ENCODE measurements around the gene AIPL1.

AIPL1 gene

GRCh38 chr17:6421700-6422604 lies 13.0 kb downstream of the AIPL1 start:
- DNase-seq (ENCODE audit: low read depth in 2 of 2): peak; percentile 26 to 42

GRCh38 chr17:6420173-6420641 lies 14.7 kb downstream of the AIPL1 start:
- no peak for DNase-seq (ENCODE audit: low read depth in 2 of 2)

- no peak for DNase-seq (ENCODE audit: low read depth in 2 of 2)
Measured at GRCh38 chr17:6415616-6416015, 19.3 kb downstream of the AIPL1 start.

- no peak for DNase-seq (ENCODE audit: low read depth in 2 of 2)
Measured at GRCh38 chr17:6413065-6413464, 21.9 kb downstream of the AIPL1 start.

- DNase-seq (ENCODE audit: low read depth in 2 of 2): no peak
Measured at GRCh38 chr17:6408735-6409134, 26.2 kb downstream of the AIPL1 start.

- no peak for DNase-seq (ENCODE audit: low read depth in 2 of 2)
Measured at GRCh38 chr17:6408276-6408675, 26.6 kb downstream of the AIPL1 start.

GRCh38 chr17:6402258-6402657 lies 32.7 kb downstream of the AIPL1 start:
- no peak for DNase-seq (ENCODE audit: low read depth in 2 of 2)

DNA sequence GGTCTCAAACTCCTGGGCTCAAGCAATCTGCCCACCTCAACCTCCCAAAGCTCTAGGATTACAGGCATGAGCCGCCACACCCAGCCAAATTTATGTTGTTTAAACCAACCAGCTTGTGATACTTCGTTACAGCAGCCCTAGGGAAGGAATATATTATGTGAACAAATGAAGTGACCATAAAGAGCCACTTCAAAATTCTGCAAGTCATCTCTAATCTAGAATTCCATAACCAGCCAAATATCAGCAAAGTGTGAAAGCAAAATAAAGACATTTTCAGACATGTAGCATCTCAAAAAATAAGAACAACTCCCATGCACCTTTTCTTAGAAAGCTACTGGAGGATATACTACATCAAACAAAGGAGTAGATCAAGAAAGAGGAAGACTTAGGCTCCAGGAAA lies 36.0 kb downstream of the AIPL1 start:
- no peak for DNase-seq (ENCODE audit: low read depth in 2 of 2)

- no peak for DNase-seq (ENCODE audit: low read depth in 2 of 2)
Measured at GRCh38 chr17:6394055-6394606, 40.8 kb downstream of the AIPL1 start.

GRCh38 chr17:6393351-6393952 lies 41.5 kb downstream of the AIPL1 start:
- DNase-seq (ENCODE audit: low read depth in 2 of 2): no peak

- DNase-seq (ENCODE audit: low read depth in 2 of 2): no peak
Measured at GRCh38 chr17:6392609-6393350, 42.1 kb downstream of the AIPL1 start.

- DNase-seq (ENCODE audit: low read depth in 2 of 2): no peak
Measured at GRCh38 chr17:6388416-6388815, 46.5 kb downstream of the AIPL1 start.

DNA sequence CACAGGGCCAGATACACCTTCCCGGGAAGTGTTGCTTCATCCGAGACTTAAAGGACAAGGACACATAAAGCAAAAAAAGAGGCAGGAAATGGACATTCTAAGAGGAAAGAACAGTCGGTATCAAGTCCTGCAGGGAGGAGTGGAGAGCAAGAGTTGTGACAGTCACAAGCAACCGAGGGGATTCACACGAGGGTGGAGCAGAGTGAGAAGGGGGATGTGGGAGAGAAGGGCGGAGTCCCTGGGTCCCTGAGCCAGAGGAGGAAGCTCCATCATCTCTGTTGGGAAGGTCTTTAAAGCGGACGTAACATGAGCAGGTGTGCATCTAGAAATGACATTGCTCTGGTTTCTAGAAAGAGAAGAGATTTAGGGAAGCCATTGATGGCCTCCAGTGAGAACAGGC lies 47.1 kb downstream of the AIPL1 start:
- DNase-seq (ENCODE audit: low read depth in 2 of 2): no peak

- no peak for DNase-seq (ENCODE audit: low read depth in 2 of 2)
Measured at GRCh38 chr17:6387442-6387841, 47.5 kb downstream of the AIPL1 start.

DNA sequence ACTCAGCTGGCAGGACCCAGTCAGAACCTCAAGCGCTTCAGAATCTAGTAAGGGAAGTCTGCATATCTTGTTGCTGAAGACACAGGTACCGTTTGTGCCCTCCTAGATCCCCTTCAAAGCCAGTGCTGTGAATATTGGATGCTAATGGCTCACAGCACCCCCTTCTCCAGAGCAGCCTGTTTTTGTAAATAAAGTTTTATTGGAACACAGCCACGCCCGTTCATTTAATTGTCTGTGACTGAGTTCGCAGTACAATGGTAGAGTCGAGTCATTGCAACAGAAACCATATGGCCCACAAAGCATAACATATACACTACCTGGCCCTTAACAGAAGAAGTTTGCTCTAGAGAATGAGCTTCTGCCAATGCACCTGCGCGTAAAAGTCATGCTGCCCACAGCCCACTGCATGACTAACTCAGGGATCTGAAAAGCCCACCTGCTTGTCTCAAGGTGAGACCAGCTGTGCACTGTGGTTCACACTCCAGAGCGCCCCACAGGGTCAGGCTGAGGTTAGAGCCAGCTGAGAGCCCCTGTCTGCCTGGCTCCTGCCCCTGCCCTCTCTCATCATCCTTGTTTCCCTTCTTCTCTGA lies 48.8 kb downstream of the AIPL1 start:
- no peak for DNase-seq (ENCODE audit: low read depth in 2 of 2)

- no peak for DNase-seq (ENCODE audit: low read depth in 2 of 2)
Measured at GRCh38 chr17:6384481-6384880, 50.4 kb downstream of the AIPL1 start.

GRCh38 chr17:6381526-6382465 lies 53.1 kb downstream of the AIPL1 start:
- no peak for DNase-seq (ENCODE audit: low read depth in 2 of 2)

DNA sequence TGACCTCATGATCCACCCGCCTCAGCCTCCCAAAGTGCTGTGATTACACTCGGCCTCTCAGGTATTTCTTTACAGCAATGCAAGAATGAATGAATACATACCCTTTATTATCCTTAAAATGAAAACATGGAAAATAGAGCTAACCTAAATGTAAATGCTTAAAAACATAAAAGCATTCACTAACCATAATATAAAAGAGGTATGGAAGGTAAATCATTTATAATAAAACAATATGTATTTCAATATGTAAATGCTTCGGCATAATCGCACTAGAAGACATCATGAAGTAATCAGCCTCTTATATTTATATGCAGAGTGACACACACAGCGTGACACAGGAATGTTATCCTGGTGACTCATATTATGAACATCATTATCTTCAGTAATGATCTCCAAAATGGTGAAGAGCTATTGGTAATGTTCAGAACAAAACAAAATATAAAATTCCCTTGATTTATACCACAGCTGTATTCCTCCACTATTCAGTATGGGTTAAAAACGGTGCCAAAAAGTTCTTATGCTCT lies 53.9 kb downstream of the AIPL1 start:
- DNase-seq (ENCODE audit: low read depth in 2 of 2): no peak

GRCh38 chr17:6377906-6378305 lies 57.0 kb downstream of the AIPL1 start:
- no peak for DNase-seq (ENCODE audit: low read depth in 2 of 2)

DNA sequence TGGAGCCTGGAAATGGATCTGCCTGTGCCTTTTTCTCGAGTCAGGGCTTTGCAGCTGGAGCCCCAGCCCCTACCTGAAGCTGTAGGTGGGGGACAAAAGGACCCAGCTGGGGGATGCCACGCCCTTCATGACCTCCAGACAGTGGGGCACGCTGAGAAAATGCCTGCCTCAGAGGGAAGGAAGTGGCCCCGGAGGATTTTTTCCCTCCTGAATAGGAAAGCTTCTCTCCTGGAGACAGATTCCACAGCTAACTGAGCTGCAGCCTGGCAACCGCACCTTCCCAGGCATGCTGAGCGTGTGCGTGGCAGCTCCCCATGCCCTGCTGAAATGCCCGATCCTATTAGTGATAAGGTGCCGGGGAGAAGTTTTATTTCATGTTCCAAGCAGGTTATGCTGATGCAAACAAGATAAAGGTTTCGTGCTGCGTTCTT lies 58.0 kb downstream of the AIPL1 start:
- no peak for DNase-seq (ENCODE audit: low read depth in 2 of 2)

Data from stimulated activated CD8-positive, alpha-beta memory T cell treated with anti-CD3 and anti-CD28 coated beads, Interleukin-15, amount 100 ng/mL, for 4 hours (primary cell).